ACC112 (cell line): ENCODE data around the gene DIP2B.

Experiments used
- H2AFZ ChIP-seq: fragments of 200-600 bp; sonication (generic); one replicate; pipeline ENCODE4 v1.6.0; 2017; ENCODE audit warnings: antibody characterized with exemption, low read length; ENCODE audit not compliant: unreplicated experiment
- H3K27ac ChIP-seq: fragments of 200-600 bp; sonication (generic); 2 replicates; pipeline ENCODE4 v1.5.1; 2014; ENCODE audit warnings: low read depth, mild to moderate bottlenecking, antibody characterized with exemption, low read length, moderate library complexity
- H3K27me3 ChIP-seq: fragments of 200-600 bp; sonication (generic); 2 replicates; pipeline ENCODE4 v1.6.1; 2014; ENCODE audit warnings: mild to moderate bottlenecking, antibody characterized with exemption, low read length, moderate library complexity, mixed read lengths; ENCODE audit not compliant: insufficient read depth
- H3K36me3 ChIP-seq: fragments of 200-600 bp; sonication (generic); 2 replicates; pipeline ENCODE4 v1.6.1; 2016; ENCODE audit warnings: mild to moderate bottlenecking, antibody characterized with exemption, low read length, moderate library complexity, mixed read lengths; ENCODE audit not compliant: insufficient read depth
- H3K4me1 ChIP-seq: fragments of 200-600 bp; sonication (generic); one replicate; pipeline ENCODE4 v1.6.1; 2016; ENCODE audit warnings: low read length, mixed read lengths; ENCODE audit not compliant: insufficient read depth, unreplicated experiment, control insufficient read depth
- H3K4me3 ChIP-seq: fragments of 200-600 bp; sonication (generic); 2 replicates; pipeline ENCODE4 v1.5.1; 2014; ENCODE audit warnings: mild to moderate bottlenecking, low read depth, low read length
- H3K79me2 ChIP-seq: fragments of 200-600 bp; sonication (generic); one replicate; pipeline ENCODE4 v1.6.0; 2016; ENCODE audit warnings: low read length; ENCODE audit not compliant: control insufficient read depth, unreplicated experiment, insufficient read depth

DIP2B gene

GRCh38 chr12:50637870-50638481, 133.2 kb downstream of the DIP2B start:
- Histone ChIP-seq H2AFZ (no peak overlapping the region), H3K36me3 (no peaks in the 10 kb centered on the region), H3K79me2 (no peaks in the 10 kb centered on the region), H3K4me1 (peaks cover 10% of the 10 kb centered on the region), H3K4me3 (no peak overlapping the region), H3K27ac (no peak overlapping the region), H3K27me3 (no peaks in the 10 kb centered on the region)

DNA sequence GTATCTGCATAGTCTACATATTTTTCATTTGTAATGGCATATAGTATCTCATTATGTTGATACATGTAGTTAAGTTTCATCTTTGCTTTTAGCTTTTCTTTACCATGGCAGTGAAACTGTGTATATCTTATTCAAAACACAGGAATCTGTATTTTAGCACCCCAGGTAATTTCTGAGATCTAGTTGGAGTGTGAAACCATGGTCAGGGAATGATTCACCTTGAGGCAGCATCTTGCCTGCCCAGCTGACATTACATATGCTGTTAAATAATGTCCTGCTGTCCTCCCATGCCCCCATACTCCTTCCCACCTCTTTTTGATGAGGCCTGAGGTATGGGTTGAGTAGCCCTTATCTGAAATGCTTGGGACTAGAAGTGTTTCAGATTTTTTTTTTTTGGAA, 133.7 kb downstream of the DIP2B start:
- Histone ChIP-seq H3K4me1 (peaks cover 10% of the 10 kb centered on the region), H3K79me2 (no peaks in the 10 kb centered on the region), H2AFZ (no peak overlapping the region), H3K27ac (no peak overlapping the region), H3K27me3 (no peaks in the 10 kb centered on the region), H3K36me3 (no peaks in the 10 kb centered on the region), H3K4me3 (no peak overlapping the region)

- Histone ChIP-seq H2AFZ (no peak overlapping the region), H3K36me3 (no peaks in the 10 kb centered on the region), H3K79me2 (no peaks in the 10 kb centered on the region), H3K27ac (no peak overlapping the region), H3K4me3 (no peak overlapping the region), H3K27me3 (no peaks in the 10 kb centered on the region), H3K4me1 (peaks cover 10% of the 10 kb centered on the region)
Observed at GRCh38 chr12:50639721-50640120, 134.9 kb downstream of the DIP2B start.

DNA sequence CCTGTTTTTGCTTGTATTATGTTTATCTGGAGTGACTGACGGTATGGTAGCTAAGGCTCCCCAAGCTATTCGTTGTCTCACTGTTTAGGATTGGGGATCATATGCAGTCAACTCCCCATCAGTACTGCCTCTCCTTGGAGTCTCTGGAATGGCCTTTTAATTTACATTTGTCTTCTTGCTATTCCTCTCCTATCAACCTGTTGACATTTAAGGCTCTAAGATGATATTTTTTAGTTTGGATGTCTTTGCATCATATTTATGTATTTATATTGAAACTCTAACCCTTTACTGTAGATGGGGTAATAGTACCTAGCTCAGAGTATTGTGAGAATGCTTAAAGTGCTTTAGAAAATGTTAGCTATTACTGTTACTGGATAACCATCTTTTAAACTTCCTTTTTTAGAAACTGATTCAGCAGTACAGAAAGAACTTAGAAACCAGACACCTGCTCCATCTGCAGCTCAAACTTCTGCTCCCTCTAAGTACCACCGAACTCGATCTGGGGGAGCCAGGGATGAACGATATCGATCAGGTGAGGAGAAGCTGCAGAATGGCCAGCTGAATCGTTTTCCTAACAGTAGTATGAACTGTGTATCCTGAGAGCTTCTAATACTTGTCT, 135.6 kb downstream of the DIP2B start:
- Histone ChIP-seq H3K4me3 (no peak overlapping the region), H3K27me3 (no peaks in the 10 kb centered on the region), H3K36me3 (no peaks in the 10 kb centered on the region), H3K27ac (no peak overlapping the region), H3K79me2 (no peaks in the 10 kb centered on the region), H3K4me1 (peaks cover 10% of the 10 kb centered on the region), H2AFZ (no peak overlapping the region)

DNA sequence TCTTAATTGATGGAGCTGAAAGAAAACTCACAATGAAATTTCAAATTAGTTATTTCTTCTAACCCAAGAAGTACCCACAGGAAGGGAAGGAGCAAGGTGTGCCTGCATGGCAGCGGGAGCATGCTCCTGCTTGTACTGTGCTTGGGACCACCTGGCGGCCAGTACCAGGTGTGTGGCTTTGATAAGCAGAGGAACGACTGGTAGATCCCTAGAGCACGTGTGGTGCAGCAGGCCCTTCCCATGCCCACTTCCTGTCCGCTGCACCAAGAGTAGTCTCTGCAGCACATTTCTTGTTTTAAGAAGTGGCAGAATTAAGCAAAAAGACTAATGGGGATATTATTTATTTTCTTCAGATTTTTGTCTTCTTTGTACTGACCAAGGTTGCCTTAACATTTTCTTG, 136.8 kb downstream of the DIP2B start:
- Histone ChIP-seq H3K79me2 (no peaks in the 10 kb centered on the region), H2AFZ (no peak overlapping the region), H3K4me3 (no peak overlapping the region)

DNA sequence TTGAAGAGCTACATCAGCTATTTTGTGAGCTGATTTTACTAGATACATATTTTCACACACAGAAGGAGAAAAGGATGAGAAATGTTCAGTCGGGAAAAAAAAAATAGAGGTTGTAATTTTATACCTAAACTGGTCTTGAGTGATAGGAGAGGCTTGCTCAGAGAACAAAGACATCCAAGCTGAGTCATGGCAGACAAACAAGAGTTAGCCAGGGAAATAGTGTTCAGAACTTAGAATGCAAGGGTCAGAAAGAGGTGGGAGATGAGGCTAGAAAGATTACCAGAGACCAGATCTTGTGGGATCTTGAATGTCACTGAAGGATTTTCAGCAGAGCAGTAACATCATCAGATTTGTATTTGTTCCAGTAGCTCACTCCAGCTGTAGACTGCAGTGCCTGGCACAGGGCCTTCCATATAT, 137.3 kb downstream of the DIP2B start:
- H2AFZ ChIP-seq: no peak overlapping the region
- no peaks in the 10 kb centered on the region for H3K27me3 ChIP-seq
- H3K27ac ChIP-seq: peak overlapping the region; percentile 46
- H3K36me3 ChIP-seq: no peaks in the 10 kb centered on the region
- H3K4me1 ChIP-seq: peaks cover 15% of the 10 kb centered on the region
- no peak overlapping the region for H3K4me3 ChIP-seq
- no peaks in the 10 kb centered on the region for H3K79me2 ChIP-seq

More for the DNA sequence above, 136.8 kb downstream of the DIP2B start:
- Histone ChIP-seq H3K4me1 (peaks cover 10% of the 10 kb centered on the region), H3K36me3 (no peaks in the 10 kb centered on the region), H3K27ac (peak overlapping the region; percentile 46), H3K27me3 (no peaks in the 10 kb centered on the region)

DNA sequence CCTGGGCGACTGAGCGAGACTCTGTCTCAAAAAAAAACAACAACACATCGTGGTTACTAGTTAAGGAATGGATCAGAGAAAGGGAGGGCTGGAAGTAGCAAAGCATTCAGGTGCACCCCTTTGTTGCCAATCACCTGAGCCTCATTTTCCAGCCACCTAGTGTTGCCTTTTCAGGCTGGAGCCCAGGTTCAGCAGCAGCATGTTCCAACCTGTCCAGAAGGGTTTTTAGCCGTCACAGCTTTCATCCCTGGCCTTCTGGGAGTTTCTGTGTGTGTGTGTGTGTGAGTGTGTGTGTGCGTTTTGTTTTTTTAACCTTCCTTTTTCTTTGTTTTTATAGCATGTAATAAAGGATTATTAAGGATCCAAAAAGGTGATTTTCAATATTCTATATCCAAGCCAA, 138.0 kb downstream of the DIP2B start:
- Histone ChIP-seq H3K79me2 (no peaks in the 10 kb centered on the region), H3K4me3 (no peak overlapping the region), H3K27me3 (no peaks in the 10 kb centered on the region), H3K27ac (no peak overlapping the region), H2AFZ (no peak overlapping the region), H3K36me3 (no peaks in the 10 kb centered on the region), H3K4me1 (peaks cover 20% of the 10 kb centered on the region)

- no peaks in the 10 kb centered on the region for H3K36me3 ChIP-seq
- H3K4me3 ChIP-seq: no peak overlapping the region
- H2AFZ ChIP-seq: no peak overlapping the region
- H3K27me3 ChIP-seq: no peaks in the 10 kb centered on the region
- no peak overlapping the region for H3K27ac ChIP-seq
- H3K79me2 ChIP-seq: no peaks in the 10 kb centered on the region
- peaks cover 13% of the 10 kb centered on the region for H3K4me1 ChIP-seq
Observed at GRCh38 chr12:50647031-50647430, 142.2 kb downstream of the DIP2B start.

DNA sequence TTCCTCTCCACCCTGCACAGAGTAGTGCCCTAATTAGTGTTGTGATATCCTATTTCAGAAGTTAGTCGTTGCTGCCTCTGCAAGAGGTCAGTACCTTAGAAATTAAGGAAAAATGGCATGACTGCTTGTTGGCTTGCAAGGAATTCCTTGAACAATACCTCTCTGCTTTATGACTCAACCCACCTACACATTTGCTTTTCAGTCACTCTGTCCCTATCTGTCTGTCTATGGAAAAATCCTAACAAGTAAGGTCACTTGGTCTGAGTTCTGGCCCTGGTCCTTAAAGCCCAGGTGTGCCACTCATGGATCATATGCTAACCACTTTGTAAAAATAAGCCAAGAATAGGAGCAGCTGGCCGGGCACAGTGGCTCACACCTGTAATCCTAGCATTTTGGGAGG, 142.7 kb downstream of the DIP2B start:
- H3K4me1 ChIP-seq: peaks cover 10% of the 10 kb centered on the region
- no peak overlapping the region for H3K27ac ChIP-seq
- no peaks in the 10 kb centered on the region for H3K79me2 ChIP-seq
- no peak overlapping the region for H3K4me3 ChIP-seq
- no peaks in the 10 kb centered on the region for H3K36me3 ChIP-seq
- no peak overlapping the region for H2AFZ ChIP-seq
- no peaks in the 10 kb centered on the region for H3K27me3 ChIP-seq

DNA sequence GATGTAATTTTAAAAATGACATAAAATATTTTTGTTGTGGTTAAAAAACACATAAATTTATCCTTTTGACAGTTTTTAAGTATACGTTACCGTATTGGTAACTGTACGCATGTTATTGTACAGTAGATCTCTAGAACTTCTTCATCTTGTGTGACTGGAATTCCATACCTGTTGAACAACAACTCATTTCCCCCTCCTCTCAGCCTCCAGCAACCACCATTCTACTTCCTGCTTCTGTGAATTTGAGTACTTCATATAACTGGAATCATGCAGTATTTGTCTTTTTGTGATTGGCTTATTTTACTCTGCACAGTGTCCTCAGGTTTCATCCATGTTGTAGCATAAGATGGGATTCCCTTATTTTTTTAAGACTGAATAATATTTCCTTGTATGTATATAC, 145.5 kb downstream of the DIP2B start:
- Histone ChIP-seq H3K27me3 (no peaks in the 10 kb centered on the region), H2AFZ (no peak overlapping the region), H3K4me1 (peaks cover 10% of the 10 kb centered on the region), H3K27ac (no peak overlapping the region), H3K79me2 (no peaks in the 10 kb centered on the region), H3K36me3 (no peaks in the 10 kb centered on the region), H3K4me3 (no peak overlapping the region)

DNA sequence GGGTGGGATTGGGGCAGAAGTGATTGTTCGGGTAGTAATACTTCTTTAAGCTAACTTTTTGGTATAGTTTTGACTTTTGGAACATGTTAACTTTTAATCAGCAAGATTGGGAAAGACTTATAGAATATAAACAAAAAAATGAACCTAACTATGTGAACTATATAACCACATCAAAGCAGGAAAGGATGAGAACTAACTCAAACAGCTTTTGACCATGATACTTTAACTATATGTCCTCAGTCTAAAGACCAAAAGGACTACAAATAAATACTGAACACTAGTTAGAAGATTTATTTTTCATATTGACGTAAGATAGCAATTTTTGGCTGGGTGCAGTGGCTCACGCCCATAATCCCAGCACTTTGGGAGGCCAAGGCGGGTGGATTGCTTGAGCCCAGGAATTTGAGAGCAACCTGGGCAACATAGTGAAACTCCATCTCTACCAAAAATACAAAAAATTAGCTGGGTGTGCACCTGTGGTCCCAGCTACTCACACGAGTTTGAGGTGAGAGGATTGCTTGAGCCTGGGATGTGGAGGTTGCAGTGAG, 150.7 kb downstream of the DIP2B start:
- no peak overlapping the region for H2AFZ ChIP-seq
- no peaks in the 10 kb centered on the region for H3K79me2 ChIP-seq
- H3K27me3 ChIP-seq: no peaks in the 10 kb centered on the region
- no peaks in the 10 kb centered on the region for H3K4me1 ChIP-seq
- no peak overlapping the region for H3K27ac ChIP-seq
- no peak overlapping the region for H3K4me3 ChIP-seq
- H3K36me3 ChIP-seq: 0 out of 2 replicates have a peak, but pooled peaks cover 3% of the 10 kb centered on the region
